K562 (cell line): ENCODE measurements around the gene TFAP2D. TPM values are rescaled to one million over a fixed set of nuclear protein-coding genes. Genes with fewer than 3 reads are reported as not detected.

Experiments used
- ATAC-seq: fragments of 200-7000 bp; cut with Tn5 transposase; 3 replicates; pipeline ENCODE4 v1.9.1; 2020; ENCODE audit warnings: moderate library complexity
- BruUV-seq: library from RNA; stranded (reverse); fragments of 400-500 nt; replicated peaks from 2 replicates; lab custom pipeline; 2021; lab: Mats Ljungman, UMichigan
- CTCF ChIA-PET: fragments of 300-600 bp; formaldehyde crosslinking; extraction: SDS; loops from one replicate; lab custom pipeline; 2021; ENCODE audit warnings: low intra/inter-chr PET ratio; lab: Yijun Ruan, JAX
- POLR2A ChIA-PET: fragments of 300-600, 350-650 bp; sonication (Branson Sonifier 250); formaldehyde crosslinking; extraction: SDS; loops from one replicate; lab custom pipeline; 2021; ENCODE audit warnings: antibody characterized with exemption, inconsistent platforms; lab: Yijun Ruan, JAX
- DNase-seq, 4 experiments: peaks; one replicate each; pipeline versions ENCODE4 v3.0.0 to v3.0.0-alpha.2; 2011 to 2018; ENCODE audit warnings: low spot score in 3 of 4, mixed read lengths in 3 of 4; ENCODE audit errors: extremely low read depth in 1 of 4
- FAIRE-seq: peaks from 2 replicates; lab custom pipeline; 2011; peaks lifted over from hg19 to GRCh38; lab: Jason Lieb, UNC
- H2AFZ ChIP-seq: 2 replicates; pipeline ENCODE4 v1.6.0; 2011; ENCODE audit warnings: low read depth, low read length, control low read depth, inconsistent platforms
- H3K27ac ChIP-seq: fragments of 200-600 bp; 3 replicates; pipeline ENCODE4 v1.8.0; 2011; ENCODE audit warnings: low read depth, mild to moderate bottlenecking, control low read depth, inconsistent platforms, low read length, moderate library complexity, mixed read lengths; ENCODE audit errors: extremely low read depth
- H3K27me3 ChIP-seq, 2 experiments: fragments of 300-600 bp in 1 of 2; 2 replicates in 1 of 2; 3 replicates in 1 of 2; pipeline versions ENCODE4 v1.6.0 to v1.8.0; 2011; ENCODE audit warnings: inconsistent platforms in 2 of 2, low read length in 2 of 2, mild to moderate bottlenecking in 1 of 2, mixed read lengths in 1 of 2, moderate library complexity in 1 of 2; ENCODE audit not compliant: control insufficient read depth in 2 of 2, insufficient read depth in 2 of 2
- H3K36me3 ChIP-seq: fragments of 300-600 bp; 3 replicates; pipeline ENCODE4 v1.8.0; 2011; ENCODE audit warnings: mild to moderate bottlenecking, low read length, inconsistent platforms; ENCODE audit not compliant: control insufficient read depth, insufficient read depth
- H3K4me1 ChIP-seq, 2 experiments: fragments of 200-600 bp in 1 of 2; replicated peaks in 1 of 2; 2 replicates in 1 of 2; 3 replicates in 1 of 2; pipeline versions ENCODE4 v1.5.1 to v1.8.0; 2011; ENCODE audit warnings: inconsistent platforms in 2 of 2, low read length in 2 of 2, mild to moderate bottlenecking in 1 of 2, mixed read lengths in 1 of 2, moderate library complexity in 1 of 2; ENCODE audit not compliant: control insufficient read depth in 2 of 2, insufficient read depth in 2 of 2
- H3K4me2 ChIP-seq: 2 replicates; pipeline ENCODE4 v1.6.1; 2011; ENCODE audit warnings: low read length, control low read depth, inconsistent platforms, mixed read lengths; ENCODE audit not compliant: insufficient read depth
- H3K4me3 ChIP-seq: fragments of 200-600 bp; sonication (generic), shearing (Covaris generic); 2 replicates; pipeline ENCODE4 v1.5.1; 2016; ENCODE audit warnings: control low read depth, inconsistent platforms
- H3K79me2 ChIP-seq: fragments of 200-600 bp; 3 replicates; pipeline ENCODE4 v1.8.0; 2011; ENCODE audit warnings: low read length, inconsistent platforms; ENCODE audit not compliant: control insufficient read depth, insufficient read depth
- H3K9ac ChIP-seq, 2 experiments: 2 replicates each; pipeline versions ENCODE4 v1.6.0 to v1.6.1; 2011; ENCODE audit warnings: low read depth in 2 of 2, low read length in 2 of 2, control low read depth in 1 of 2, inconsistent platforms in 1 of 2, mild to moderate bottlenecking in 1 of 2, mixed read lengths in 1 of 2; ENCODE audit not compliant: insufficient read depth in 1 of 2
- H3K9me1 ChIP-seq: one replicate; pipeline ENCODE4 v1.6.0; 2011; ENCODE audit warnings: inconsistent platforms, mild to moderate bottlenecking, low read length, moderate library complexity; ENCODE audit not compliant: control insufficient read depth, insufficient read depth
- H3K9me3 ChIP-seq: replicated peaks from 2 replicates; pipeline ENCODE4 v1.5.1; 2011; ENCODE audit warnings: low read depth, low read length, inconsistent platforms; ENCODE audit not compliant: control insufficient read depth, insufficient read depth
- H4K20me1 ChIP-seq: replicated peaks from 2 replicates; pipeline ENCODE4 v1.6.1; 2011; ENCODE audit warnings: low read length, inconsistent platforms, mixed read lengths; ENCODE audit not compliant: control insufficient read depth, insufficient read depth
- BRF2 ChIP-seq: IDR thresholded peaks from 3 replicates; pipeline ENCODE4 v1.6.1; 2011; ENCODE audit warnings: borderline replicate concordance, mild to moderate bottlenecking; ENCODE audit not compliant: insufficient read length, insufficient read depth
- CTBP1 ChIP-seq: fragments of 450-650 bp; IDR thresholded peaks from 2 replicates; pipeline ENCODE4 v1.6.1; 2016; ENCODE audit warnings: borderline replicate concordance
- ELK3 ChIP-seq: fragments of 450-650 bp; formaldehyde crosslinking; IDR thresholded peaks from 2 replicates; pipeline ENCODE4 v1.4.0; 2020; ENCODE audit warnings: mild to moderate bottlenecking
- JUN ChIP-seq, 2 experiments: sonication (generic) in 1 of 2; formaldehyde crosslinking in 1 of 2; IDR thresholded peaks; 2 replicates each; pipeline versions ENCODE4 v1.6.1 to v1.8.0; 2012 to 2022; ENCODE audit warnings: borderline replicate concordance in 2 of 2, mild to moderate bottlenecking in 2 of 2, improper control_type of control experiment in 1 of 2, low read depth in 1 of 2, low read length in 1 of 2, missing genetic modification reagents in 1 of 2
- LARP7 ChIP-seq: fragments of 450-650 bp; IDR thresholded peaks from 2 replicates; pipeline ENCODE4 v1.6.1; 2016
- MAX ChIP-seq: sonication (generic); formaldehyde crosslinking; IDR thresholded peaks from 2 replicates; pipeline ENCODE4 v1.9.0; 2022; ENCODE audit warnings: mild to moderate bottlenecking, missing genetic modification reagents
- NUFIP1 ChIP-seq: fragments of 450-650 bp; IDR thresholded peaks from 2 replicates; pipeline ENCODE4 v1.6.1; 2018; ENCODE audit not compliant: partially characterized antibody
- PKNOX1 ChIP-seq: fragments of 450-650 bp; IDR thresholded peaks from 2 replicates; pipeline ENCODE4 v1.6.1; 2016
- SMAD3 ChIP-seq: fragments of 450-650 bp; formaldehyde crosslinking; conservative IDR thresholded peaks from 2 replicates; pipeline ENCODE4 v1.4.0; 2020; ENCODE audit warnings: mild to moderate bottlenecking
- SMARCB1 ChIP-seq: IDR thresholded peaks from 2 replicates; pipeline ENCODE4 v1.6.1; 2011; ENCODE audit warnings: improper control_type of control experiment, low read depth; ENCODE audit not compliant: insufficient read length
- ZNF507 ChIP-seq: conservative IDR thresholded peaks from 2 replicates; pipeline ENCODE4 v1.6.1; 2017; ENCODE audit warnings: missing genetic modification characterization, missing compliant biosample characterization
- ZNF699 ChIP-seq: fragments of 250-450 bp; sonication (Bioruptor Pico); IDR thresholded peaks from 2 replicates; pipeline ENCODE4 v1.8.0; 2021; ENCODE audit warnings: mild to moderate bottlenecking, moderate library complexity; ENCODE audit not compliant: insufficient replicate concordance
- WGBS: fragments of 100-300 bp; shearing (Covaris generic); methylation state at CpG from one replicate; pipeline ENCODE4 v1.1.6; 2016; ENCODE audit warnings: low coverage, mixed read lengths; ENCODE audit not compliant: insufficient coverage; ENCODE audit errors: missing lambda C conversion rate; 5-methylcytosine and 5-hydroxymethylcytosine counted together
- in situ Hi-C: fragments of 300-500 bp; cut with MboI; formaldehyde crosslinking; loops from 4 replicates; pipeline ENCODE4 v1.15.0; 2018; ENCODE audit warnings: inconsistent platforms, mixed read lengths
- intact Hi-C: fragments of 100-400 bp; cut with micrococcal nuclease; formaldehyde crosslinking; loops from 2 replicates; pipeline ENCODE4 v1.14.2; 2022
- polyA plus RNA-seq, 8 experiments: library from polyadenylated mRNA; depleted of rRNA in 4 of 8; stranded (reverse) in 5 of 8; unstranded in 3 of 8; fragments of >200 nt; fragmentation: Nextera tagmentation in 2 of 8; fragmentation: Illumina TruSeq in 1 of 8; extraction: Ambion mirVana in 2 of 8; extraction: Trizol in 1 of 8; gene quantifications; 2 replicates each; pipeline versions ENCODE4 v1.2.1 to v1.2.3, GENCODE V29; 2011 to 2014; ENCODE audit warnings: inconsistent platforms in 1 of 8, missing spikeins in 1 of 8
- total RNA-seq, 7 experiments: library from RNA; depleted of rRNA in 6 of 7; stranded (reverse); fragments of >200 nt in 6 of 7; fragmentation: Illumina TruSeq in 2 of 7; extraction: Trizol in 2 of 7; gene quantifications; 2 replicates each; pipeline versions ENCODE4 v1.2.1 to v1.2.3, GENCODE V29; 2011 to 2021; ENCODE audit warnings: low replicate concordance in 1 of 7

The TFAP2D gene
- total and polyA plus RNA-seq, 9 of the 15 experiments (the other 6 are each of a cell fraction or from before 2014, with no cell fraction given), result not detected

- H3K36me3 ChIP-seq, result no peaks in the 10 kb centered on the region
- H3K9ac ChIP-seq, result no peak overlapping the region
- no peak for DNase-seq
- BruUV-seq, result no TSS peak
- H3K27me3 ChIP-seq, result peaks cover 13 to 27% of the 10 kb centered on the region in 2 experiments; a peak in 3 of 5 replicates
- CTCF ChIA-PET, result no interaction called here
- TF ChIP-seq BRF2 (no peak), CTBP1 (no peak), NUFIP1 (no peak), LARP7 (no peak), PKNOX1 (no peak), JUN (IDR thresholded peaks at IDR 0.05; ENCODE audit: borderline replicate concordance, low read depth, low read length) (no peak), JUN (CRISPR knock-in tag; IDR thresholded peaks at IDR 0.05; ENCODE audit: borderline replicate concordance) (no peak), SMAD3 (CRISPR knock-in tag) (no peak), SMARCB1 (no peak), ZNF699 (no peak), MAX (no peak), ZNF507 (tag) (no peak), ELK3 (CRISPR knock-in tag) (no peak)
- TF ChIP-seq, all 486 proteins: peak for 0
- WGBS, result 1% methylated on average over 51 of the region's 51 CpGs
- Histone ChIP-seq H3K9me3 (no peaks in the 10 kb centered on the region), H4K20me1 (no peaks in the 10 kb centered on the region), H3K4me1 (no peaks in the 10 kb centered on the region), H3K4me3 (no peak overlapping the region), H3K9me1 (no peaks in the 10 kb centered on the region), H2AFZ (no peak overlapping the region), H3K4me2 (no peak overlapping the region), H3K79me2 (no peaks in the 10 kb centered on the region), H3K27ac (no peak overlapping the region)
- POLR2A ChIA-PET, result interaction anchor here (0.8 kb wide), 1 partner anchor 1098 kb away, joined by 3 read pairs; no protein-coding TSS in a partner anchor
- ATAC-seq (no peak), FAIRE-seq (no peak)
- intact Hi-C loops, result no loop called here
- in situ Hi-C loops, result no loop called here
Observed at GRCh38 chr6:50714487-50715379, 1.4 kb downstream of the TFAP2D start.
